ENCODE results near the gene ALCAM. TPM values are rescaled to one million over a fixed set of nuclear protein-coding genes. Genes with fewer than 3 reads are reported as not detected.

The ALCAM gene
- polyA plus RNA-seq, 3 donors = 7.1 to 8.0 (median 7.9) TPM

DNA sequence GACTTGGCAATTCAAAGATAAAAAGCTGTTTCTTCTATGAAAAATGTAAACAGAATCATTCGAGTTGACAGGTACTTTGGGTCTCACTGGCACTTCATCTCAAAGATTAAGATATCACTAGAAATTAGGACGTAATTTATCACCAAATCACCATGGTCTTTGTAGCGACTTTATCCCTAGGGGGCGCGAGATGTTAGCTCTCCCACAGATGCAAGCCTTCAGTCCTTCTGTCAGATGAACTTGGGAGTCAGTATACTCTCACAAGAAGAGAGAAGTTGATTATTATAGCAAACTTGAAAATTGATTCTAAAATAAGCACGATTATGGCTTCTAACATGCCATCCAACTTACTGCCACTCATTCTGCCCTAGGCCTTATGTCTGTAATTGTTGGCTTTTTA lies 150.3 kb downstream of the ALCAM start:
- DNase-seq = no peak
- Histone ChIP-seq H3K79me2 (ENCODE audit: insufficient read depth, low read length) (no peaks in the 10 kb centered on the region), H2AFZ (ENCODE audit: insufficient read depth, low read depth, low read length, poor library complexity, severe bottlenecking) (no peak overlapping the region), H4K20me1 (ENCODE audit: insufficient read depth, low read length) (no peaks in the 10 kb centered on the region), H3K36me3 (replicated peaks in 1 of 2; ENCODE audit: control insufficient read depth in 1 of 2, insufficient read depth in 2 of 2, low read length in 2 of 2) (no peaks in the 10 kb centered on the region), H3K4me3 (replicated peaks in 1 of 3; ENCODE audit: low read depth in 2 of 3, low read length in 3 of 3) (no peak overlapping the region), H3K9ac (ENCODE audit: insufficient read depth, low read length, poor library complexity, severe bottlenecking) (no peak overlapping the region), H3K27ac (ENCODE audit: low read depth in 1 of 2, low read length in 2 of 2) (no peak overlapping the region), H3K9me3 (replicated peaks in 1 of 2; ENCODE audit: control insufficient read depth in 1 of 2, insufficient read depth in 1 of 2, low read length in 2 of 2) (no peaks in the 10 kb centered on the region), H3K27me3 (ENCODE audit: control insufficient read depth in 2 of 2, insufficient read depth in 2 of 2, low read length in 2 of 2) (no peaks in the 10 kb centered on the region), H3K4me2 (replicated peaks; ENCODE audit: extremely low read depth, low read length, poor library complexity, severe bottlenecking) (no peak overlapping the region), H3K4me1 (ENCODE audit: control insufficient read depth in 1 of 2, insufficient read depth in 2 of 2, low read length in 2 of 2) (no peaks in the 10 kb centered on the region)
- no peak for TF ChIP-seq CTCF (IDR thresholded peaks at IDR 0.05)
- Mint-ChIP-seq H3K9me3 (peaks cover 0 to 1% (median 0%) of the 10 kb centered on the region in 7 donors), H3K4me3 (no peak overlapping the region), H3K4me1 (peaks cover 3% of the 10 kb centered on the region), H3K36me3 (peaks cover 2 to 3% of the 10 kb centered on the region in 2 donors), H3K27ac (no peak overlapping the region), H3K27me3 (ENCODE audit: low read depth in 3 of 3) (no peaks in the 10 kb centered on the region)
- 100% methylated on average over 1 of the region's 6 CpGs for WGBS (ENCODE audit: insufficient coverage)
- intact Hi-C loops (cut with micrococcal nuclease) = no loop called here

- no peak for TF ChIP-seq CTCF (IDR thresholded peaks at IDR 0.05)
- Histone ChIP-seq H3K27ac (ENCODE audit: low read depth in 1 of 2, low read length in 2 of 2) (no peak overlapping the region), H3K4me1 (ENCODE audit: control insufficient read depth in 1 of 2, insufficient read depth in 2 of 2, low read length in 2 of 2) (no peaks in the 10 kb centered on the region), H3K79me2 (ENCODE audit: insufficient read depth, low read length) (no peaks in the 10 kb centered on the region), H3K36me3 (replicated peaks in 1 of 2; ENCODE audit: control insufficient read depth in 1 of 2, insufficient read depth in 2 of 2, low read length in 2 of 2) (no peaks in the 10 kb centered on the region), H3K27me3 (ENCODE audit: control insufficient read depth in 2 of 2, insufficient read depth in 2 of 2, low read length in 2 of 2) (no peaks in the 10 kb centered on the region), H3K4me2 (replicated peaks; ENCODE audit: extremely low read depth, low read length, poor library complexity, severe bottlenecking) (no peak overlapping the region), H3K9ac (ENCODE audit: insufficient read depth, low read length, poor library complexity, severe bottlenecking) (no peak overlapping the region), H3K4me3 (replicated peaks in 1 of 3; ENCODE audit: low read depth in 2 of 3, low read length in 3 of 3) (no peak overlapping the region), H4K20me1 (ENCODE audit: insufficient read depth, low read length) (no peaks in the 10 kb centered on the region), H2AFZ (ENCODE audit: insufficient read depth, low read depth, low read length, poor library complexity, severe bottlenecking) (no peak overlapping the region), H3K9me3 (replicated peaks in 1 of 2; ENCODE audit: control insufficient read depth in 1 of 2, insufficient read depth in 1 of 2, low read length in 2 of 2) (no peaks in the 10 kb centered on the region)
- intact Hi-C loops (cut with micrococcal nuclease) = no loop called here
- DNase-seq = no peak
- H3K27ac Mint-ChIP-seq = no peak overlapping the region
- no peak overlapping the region for H3K4me3 Mint-ChIP-seq
- peaks cover 3% of the 10 kb centered on the region for H3K4me1 Mint-ChIP-seq
- peaks cover 2 to 3% of the 10 kb centered on the region in 2 donors for H3K36me3 Mint-ChIP-seq
- H3K27me3 Mint-ChIP-seq (ENCODE audit: low read depth in 3 of 3) = no peaks in the 10 kb centered on the region
- H3K9me3 Mint-ChIP-seq = peaks cover 0 to 1% (median 0%) of the 10 kb centered on the region in 7 donors
These were observed 151.5 kb downstream of the ALCAM start for GRCh38 chr3:105518203-105518602.

Data from CD14-positive monocyte (primary cell).